PC-9 (cell line): Measurements from ENCODE around the gene ECE2. TPM values are rescaled to one million over a fixed set of nuclear protein-coding genes. Genes with fewer than 3 reads are reported as not detected.

Source experiments
- BruUV-seq: library from RNA; stranded (reverse); fragments of 400-500 nt; replicated peaks from 2 replicates; lab custom pipeline; 2021; lab: Mats Ljungman, UMichigan
- CTCF ChIA-PET: fragments of 300-600 bp; sonication (Branson Sonifier 250); formaldehyde crosslinking; loops from one replicate; lab custom pipeline; 2022; ENCODE audit warnings: antibody characterized with exemption; lab: Charles Lee
- POLR2A ChIA-PET: fragments of 300-600 bp; sonication (Branson Sonifier 250); formaldehyde crosslinking; loops from one replicate; lab custom pipeline; 2022; ENCODE audit warnings: antibody characterized with exemption; ENCODE audit not compliant: unreplicated experiment; lab: Charles Lee
- DNase-seq, 2 experiments: peaks; one replicate each; pipeline versions ENCODE4 v3.0.0 to v3.0.0-alpha.2; 2015 to 2022; ENCODE audit warnings: mixed read lengths in 1 of 2
- H2AFZ ChIP-seq: fragments of 200-600 bp; sonication (generic); 2 replicates; pipeline ENCODE4 v1.8.1; 2017; ENCODE audit warnings: antibody characterized with exemption
- H3F3A ChIP-seq: fragments of 200-600 bp; sonication (generic); 2 replicates; pipeline ENCODE4 v1.8.1; 2017; ENCODE audit warnings: antibody characterized with exemption, mild to moderate bottlenecking, low read depth; ENCODE audit not compliant: insufficient read depth
- H3K27ac ChIP-seq: fragments of 200-600 bp; sonication (generic); 2 replicates; pipeline ENCODE4 v1.6.1; 2016; ENCODE audit warnings: mixed run types
- H3K27me3 ChIP-seq: fragments of 200-600 bp; sonication (generic); 2 replicates; pipeline ENCODE4 v1.6.1; 2016; ENCODE audit warnings: low read depth, mixed run types; ENCODE audit not compliant: insufficient read depth
- H3K36me3 ChIP-seq: fragments of 200-600 bp; sonication (generic); 2 replicates; pipeline ENCODE4 v1.6.1; 2016; ENCODE audit warnings: low read depth, mixed run types
- H3K4me1 ChIP-seq: fragments of 200-600 bp; sonication (generic); replicated peaks from 2 replicates; pipeline ENCODE4 v1.6.1; 2016; ENCODE audit warnings: mixed run types; ENCODE audit not compliant: insufficient read depth
- H3K4me2 ChIP-seq: fragments of 200-600 bp; sonication (generic); 2 replicates; pipeline ENCODE4 v1.6.1; 2017; ENCODE audit warnings: mixed run types
- H3K4me3 ChIP-seq: fragments of 200-600 bp; sonication (generic); 2 replicates; pipeline ENCODE4 v1.6.1; 2016; ENCODE audit warnings: mixed run types
- H3K79me2 ChIP-seq: fragments of 200-600 bp; sonication (generic); 2 replicates; pipeline ENCODE4 v1.6.1; 2017; ENCODE audit warnings: low read depth, mixed run types
- H3K9me2 ChIP-seq: fragments of 200-600 bp; sonication (generic); 2 replicates; pipeline ENCODE4 v1.8.1; 2017; ENCODE audit warnings: mild to moderate bottlenecking; ENCODE audit not compliant: insufficient read depth
- H3K9me3 ChIP-seq: fragments of 200-600 bp; sonication (generic); 2 replicates; pipeline ENCODE4 v1.8.1; 2016; ENCODE audit warnings: low read depth; ENCODE audit not compliant: insufficient read depth
- H4K20me1 ChIP-seq: fragments of 200-600 bp; sonication (generic); 2 replicates; pipeline ENCODE4 v1.8.1; 2017; ENCODE audit not compliant: insufficient read depth
- CTCF ChIP-seq: fragments of 200-600 bp; sonication (generic); conservative IDR thresholded peaks from 2 replicates; pipeline ENCODE4 v1.6.1; 2017; ENCODE audit warnings: mixed run types, antibody characterized with exemption, mild to moderate bottlenecking, moderate library complexity
- EZH2 ChIP-seq: fragments of 200-600 bp; sonication (generic); IDR thresholded peaks from 2 replicates; pipeline ENCODE4 v1.8.0; 2017; ENCODE audit warnings: antibody characterized with exemption, low read depth
- intact Hi-C: fragments of 100-400 bp; cut with micrococcal nuclease; formaldehyde crosslinking; loops from one replicate; pipeline ENCODE4 v1.10.0; 2022; ENCODE audit not compliant: unreplicated experiment
- total RNA-seq: library from RNA; stranded (reverse); gene quantifications from 2 replicates; pipeline ENCODE4 v1.2.3, GENCODE V29; 2021

The ECE2 gene
- total RNA-seq, 1 experiment from 2014 or later: not detected

GRCh38 chr3:184239708-184240107, 36.1 kb upstream of the ECE2 start:
- Histone ChIP-seq H3K4me1 (peaks cover 7% of the 10 kb centered on the region; the same call in 1 of the 2 replicates), H3K79me2 (no peaks in the 10 kb centered on the region), H3K9me3 (no peaks in the 10 kb centered on the region), H3K27ac (no peak overlapping the region), H4K20me1 (peaks cover 17% of the 10 kb centered on the region), H3K4me2 (no peak overlapping the region), H2AFZ (no peak overlapping the region), H3K36me3 (peaks cover 24% of the 10 kb centered on the region; the same call in 1 of the 2 replicates), H3K27me3 (no peaks in the 10 kb centered on the region), H3K9me2 (no peaks in the 10 kb centered on the region), H3K4me3 (no peak overlapping the region), H3F3A (peaks cover 28% of the 10 kb centered on the region)
- CTCF ChIA-PET: interaction anchor here (0.6 kb wide), 1 partner anchor 19 kb away, joined by 4 read pairs; no protein-coding TSS in a partner anchor
- intact Hi-C loops: loop anchor here (2.0 to 5.0 kb wide), 4 partner anchors 53 to 222 kb away; partner anchors contain the start of genes ABCC5 and ABCF3
- DNase-seq: no peak
- TSS peak; percentile 28 for BruUV-seq
- TF ChIP-seq EZH2 (no peak), CTCF (no peak)
- POLR2A ChIA-PET: interaction anchor here (0.5 to 0.6 kb wide), 2 partner anchors 60 kb away, joined by 3 read pairs; no protein-coding TSS in a partner anchor

GRCh38 chr3:184240384-184241140, 35.3 kb upstream of the ECE2 start:
- intact Hi-C loops: loop anchor here (2.0 to 5.0 kb wide), 4 partner anchors 54 to 223 kb away; partner anchors contain the start of genes ABCC5 and ABCF3
- Histone ChIP-seq H4K20me1 (peaks cover 20% of the 10 kb centered on the region), H3F3A (peaks cover 36% of the 10 kb centered on the region), H3K4me2 (peak overlapping the region; percentile 51; the same call in 1 of the 2 replicates), H3K9me3 (no peaks in the 10 kb centered on the region), H3K27me3 (no peaks in the 10 kb centered on the region), H3K36me3 (peaks cover 32% of the 10 kb centered on the region), H3K79me2 (peaks cover 6% of the 10 kb centered on the region; the same call in 1 of the 2 replicates), H3K4me1 (0 out of 2 replicates have a peak, but pooled peaks cover 7% of the 10 kb centered on the region), H3K9me2 (no peaks in the 10 kb centered on the region), H2AFZ (no peak overlapping the region), H3K27ac (no peak overlapping the region), H3K4me3 (no peak overlapping the region)
- TF ChIP-seq EZH2 (no peak), CTCF (no peak)
- ChIA-PET POLR2A (interaction anchor here (0.5 to 0.6 kb wide), 5 partner anchors 59 to 234 kb away, joined by 3 to 18 read pairs (median 3); no protein-coding TSS in a partner anchor), CTCF (interaction anchor here (0.6 to 1.5 kb wide), 5 partner anchors 13 to 167 kb away, joined by 3 to 7 read pairs (median 4); no protein-coding TSS in a partner anchor)
- DNase-seq: peak in 1 of 2 experiments; percentile 35
- no TSS peak for BruUV-seq

GRCh38 chr3:184241141-184241446, 34.7 kb upstream of the ECE2 start:
- no peaks in the 10 kb centered on the region for H3K9me2 ChIP-seq
- no peak for TF ChIP-seq CTCF
- TF ChIP-seq EZH2: no peak
- H3K9me3 ChIP-seq: no peaks in the 10 kb centered on the region
- no peak overlapping the region; the same call in 1 of the 2 replicates for H3K4me3 ChIP-seq
- no peak for DNase-seq
- ChIA-PET CTCF (interaction anchor here (0.6 to 1.5 kb wide), 4 partner anchors 13 to 167 kb away, joined by 4 to 7 read pairs (median 6); no protein-coding TSS in a partner anchor), POLR2A (interaction anchor here (0.5 kb wide), 1 partner anchor 235 kb away, joined by 3 read pairs; no protein-coding TSS in a partner anchor)
- H3K79me2 ChIP-seq: peaks cover 11% of the 10 kb centered on the region
- peak overlapping the region; percentile 51 for H3K4me2 ChIP-seq
- H3K27me3 ChIP-seq: no peaks in the 10 kb centered on the region
- no peak overlapping the region for H3K27ac ChIP-seq
- no peak overlapping the region for H2AFZ ChIP-seq
- H4K20me1 ChIP-seq: peaks cover 23% of the 10 kb centered on the region
- no TSS peak for BruUV-seq
- H3F3A ChIP-seq: peaks cover 40% of the 10 kb centered on the region
- 0 out of 2 replicates have a peak, but pooled peaks cover 7% of the 10 kb centered on the region for H3K4me1 ChIP-seq
- intact Hi-C loops: loop anchor here (2.0 to 5.0 kb wide), 4 partner anchors 54 to 224 kb away; partner anchors contain the start of genes ABCC5 and ABCF3
- peaks cover 38% of the 10 kb centered on the region for H3K36me3 ChIP-seq
